Stimulated activated CD8-positive, alpha-beta memory T cell treated with anti-CD3 and anti-CD28 coated beads, Interleukin-4, amount 100 ng/mL, for 48 hours (primary cell): ENCODE measurements around the gene LRRC46.

Experiments
- DNase-seq: peaks from one replicate; pipeline ENCODE4 v3.0.0-alpha.2; 2020

LRRC46 gene

GRCh38 chr17:47810200-47810821 is 21.2 kb upstream of the LRRC46 start:
- DNase-seq, result peak; percentile 35

GRCh38 chr17:47810901-47811635 is 20.4 kb upstream of the LRRC46 start:
- DNase-seq, result no peak

- DNase-seq, result no peak
Measured at GRCh38 chr17:47811709-47812108, 19.8 kb upstream of the LRRC46 start.

GRCh38 chr17:47812146-47812920 is 19.1 kb upstream of the LRRC46 start:
- no peak for DNase-seq

GRCh38 chr17:47813077-47813476 is 18.4 kb upstream of the LRRC46 start:
- DNase-seq, result no peak

- no peak for DNase-seq
Measured at GRCh38 chr17:47813512-47814031, 17.9 kb upstream of the LRRC46 start.

- no peak for DNase-seq
Measured at GRCh38 chr17:47815106-47815918, 16.2 kb upstream of the LRRC46 start.

- no peak for DNase-seq
Measured at GRCh38 chr17:47816111-47816735, 15.2 kb upstream of the LRRC46 start.

- no peak for DNase-seq
Measured at GRCh38 chr17:47816947-47817346, 14.5 kb upstream of the LRRC46 start.

- DNase-seq, result no peak
Measured at GRCh38 chr17:47818002-47818695, 13.3 kb upstream of the LRRC46 start.

- no peak for DNase-seq
Measured at GRCh38 chr17:47819475-47819874, 12.0 kb upstream of the LRRC46 start.

GRCh38 chr17:47820033-47820789 is 11.3 kb upstream of the LRRC46 start:
- no peak for DNase-seq

- no peak for DNase-seq
Measured at GRCh38 chr17:47821031-47821423, 10.4 kb upstream of the LRRC46 start.

GRCh38 chr17:47821424-47822391 is 9.8 kb upstream of the LRRC46 start, which contains the start of gene OSBPL7:
OSBPL7 (minus strand) TSS chr17:47821794; CDS start chr17:47820278, 1,516 bp downstream.
- DNase-seq, result peak; percentile 82

GRCh38 chr17:47822785-47823184 is 8.7 kb upstream of the LRRC46 start:
- DNase-seq, result no peak

- DNase-seq, result no peak
Measured at GRCh38 chr17:47823519-47823918, 8.0 kb upstream of the LRRC46 start.

- DNase-seq, result no peak
Measured at GRCh38 chr17:47829870-47830269, 1.6 kb upstream of the LRRC46 start.

GRCh38 chr17:47830396-47831002 is 971 bp upstream of the LRRC46 start:
- no peak for DNase-seq

- no peak for DNase-seq
Measured at GRCh38 chr17:47831934-47832327, 461 bp downstream of the LRRC46 start.
